Measurements from ENCODE around the gene CTSC.
"Not testable (repeated sequence)": the region's sequence is repeated elsewhere in the genome, so short reads cannot be mapped to it uniquely, and the experiment has no call there.

The CTSC gene

GRCh38 chr11:88280673-88281316 is 56.7 kb downstream of the CTSC start:
- DNase-seq, result no peak

GRCh38 chr11:88277349-88277915 is 60.1 kb downstream of the CTSC start:
- DNase-seq, result no peak

- DNase-seq, result no peak
Observed at GRCh38 chr11:88275636-88276035, 61.9 kb downstream of the CTSC start.

GRCh38 chr11:88266919-88267318 is 70.6 kb downstream of the CTSC start:
- no peak for DNase-seq

GRCh38 chr11:88266157-88266556 is 71.4 kb downstream of the CTSC start:
- DNase-seq, result no peak

DNA sequence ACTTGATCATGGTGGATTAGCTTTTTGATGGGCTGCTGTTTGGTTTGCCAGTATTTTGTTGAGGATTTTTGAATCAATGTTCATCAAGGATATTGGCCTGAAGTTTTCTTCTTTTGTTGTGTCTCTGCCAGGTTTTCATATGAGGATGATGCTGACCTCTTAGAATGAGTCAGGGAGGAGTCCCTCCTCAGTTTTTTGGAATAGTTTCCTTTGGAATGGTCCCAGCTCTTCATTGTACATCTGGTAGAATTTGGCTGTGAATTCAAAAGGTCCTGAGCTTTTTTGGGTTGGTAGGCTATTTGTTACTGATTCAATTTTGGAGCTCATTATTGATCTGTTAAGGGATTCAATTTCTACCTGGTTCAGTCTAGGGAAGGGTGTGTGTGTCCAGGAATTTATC is 78.1 kb downstream of the CTSC start:
- no peak for DNase-seq

DNA sequence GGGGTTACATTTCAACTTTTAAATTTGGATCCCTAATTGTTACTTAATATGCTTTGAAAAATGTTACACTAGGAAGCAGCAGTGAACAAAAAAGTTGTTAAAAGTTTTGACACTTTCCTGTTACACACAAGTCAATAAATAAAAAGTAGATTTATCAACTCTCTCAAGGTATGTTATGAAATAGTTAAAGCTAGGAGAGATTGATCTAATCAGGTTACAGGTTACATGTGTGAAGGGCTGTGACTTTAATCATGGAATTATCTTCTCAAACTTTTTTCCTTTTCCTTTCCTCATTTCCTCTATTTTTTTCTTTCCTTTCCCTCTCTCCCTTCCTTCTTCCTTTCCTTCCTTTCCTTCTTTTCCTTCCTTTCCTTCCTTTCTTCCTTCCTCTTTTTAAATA is 85.3 kb downstream of the CTSC start:
- no peak for DNase-seq

DNA sequence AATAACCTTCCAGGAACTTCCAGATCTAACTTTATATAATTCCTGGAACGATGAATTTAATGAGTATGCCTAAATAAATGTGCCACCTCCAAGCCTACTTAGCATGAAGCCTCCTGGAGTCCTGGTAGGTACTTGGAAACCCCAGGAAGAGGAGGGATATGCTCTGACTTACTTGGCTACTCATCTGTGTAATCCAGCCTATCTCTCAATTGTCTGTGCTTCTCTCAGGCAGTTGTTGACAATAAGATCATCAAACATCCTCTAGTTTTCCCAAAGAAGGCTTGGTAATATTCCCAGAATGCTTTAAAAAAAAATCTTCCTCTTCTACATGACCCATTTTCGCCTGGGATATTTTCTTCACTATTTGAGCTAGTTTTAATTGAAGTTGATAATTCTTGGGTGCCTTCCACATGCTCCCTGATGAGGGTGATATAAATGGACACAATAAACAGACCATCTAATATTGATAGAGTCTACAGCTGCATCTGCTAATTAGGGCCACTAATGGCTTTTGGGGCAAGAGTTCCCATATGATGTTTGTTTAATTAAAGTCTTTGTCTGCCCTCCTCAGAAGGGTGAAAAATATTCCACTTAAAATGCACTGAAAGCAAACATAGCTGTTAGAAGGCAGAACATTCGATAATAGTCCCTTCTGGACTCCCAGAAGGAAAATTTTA is 86.8 kb downstream of the CTSC start:
- DNase-seq, result no peak

- no peak for DNase-seq
Observed at GRCh38 chr11:88249706-88250105, 87.8 kb downstream of the CTSC start.

GRCh38 chr11:88246696-88247095 is 90.8 kb downstream of the CTSC start:
- no peak for DNase-seq

DNA sequence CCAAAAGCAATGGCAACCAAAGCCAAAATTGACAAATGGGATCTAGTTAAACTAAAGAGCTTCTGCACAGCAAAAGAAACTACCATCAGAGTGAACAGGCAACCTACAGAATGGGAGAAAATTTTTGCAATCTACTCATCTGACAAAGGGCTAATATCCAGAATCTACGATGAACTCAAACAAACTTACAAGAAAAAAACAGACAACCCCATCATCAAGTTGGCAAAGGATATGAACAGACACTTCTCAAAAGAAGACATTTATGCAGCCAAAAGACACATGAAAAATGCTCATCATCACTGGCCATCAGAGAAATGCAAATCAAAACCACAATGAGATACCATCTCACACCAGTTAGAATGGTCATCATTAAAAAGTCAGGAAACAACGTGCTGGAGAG is 92.0 kb downstream of the CTSC start:
- not testable (repeated sequence) for DNase-seq

All from T-helper 9 cell (primary cell).